HepG2 (cell line): ENCODE data around the gene NMU. TPM values are rescaled to one million over a fixed set of nuclear protein-coding genes. Genes with fewer than 3 reads are reported as not detected.

Experiments
- ARNT2 ChIP-seq: sonication (generic); formaldehyde crosslinking; IDR thresholded peaks from 2 replicates; pipeline ENCODE4 v1.8.0; 2022; ENCODE audit warnings: mild to moderate bottlenecking, low read depth, missing genetic modification reagents, moderate library complexity
- CEBPB ChIP-seq: IDR thresholded peaks from 2 replicates; pipeline ENCODE4 v1.6.1; 2011; ENCODE audit warnings: low read depth, low read length, improper control_type of control experiment, borderline replicate concordance
- CENPBD1 ChIP-seq: sonication (generic); formaldehyde crosslinking; IDR thresholded peaks from 2 replicates; pipeline ENCODE4 v1.8.0; 2022; ENCODE audit warnings: missing genetic modification reagents, low read depth, mild to moderate bottlenecking, borderline replicate concordance
- DMTF1 ChIP-seq: sonication (generic); formaldehyde crosslinking; IDR thresholded peaks from 2 replicates; pipeline ENCODE4 v1.4.0; 2020; ENCODE audit warnings: mild to moderate bottlenecking, missing genetic modification reagents
- EEA1 ChIP-seq: sonication (generic); formaldehyde crosslinking; IDR thresholded peaks from 2 replicates; pipeline ENCODE4 v1.5.1; 2020; ENCODE audit warnings: mild to moderate bottlenecking, missing genetic modification reagents, borderline replicate concordance
- ELF1 ChIP-seq: sonication (generic); formaldehyde crosslinking; IDR thresholded peaks from 2 replicates; pipeline ENCODE4 v1.4.0; 2020; ENCODE audit warnings: missing genetic modification reagents
- HINFP ChIP-seq: sonication (generic); formaldehyde crosslinking; IDR thresholded peaks from 2 replicates; pipeline ENCODE4 v1.4.0; 2020; ENCODE audit warnings: low read depth, mild to moderate bottlenecking, missing genetic modification reagents
- HMGA1 ChIP-seq: sonication (generic); formaldehyde crosslinking; conservative IDR thresholded peaks from 2 replicates; pipeline ENCODE4 v1.4.0; 2020; ENCODE audit warnings: missing genetic modification reagents
- HOXA5 ChIP-seq: sonication (generic); formaldehyde crosslinking; IDR thresholded peaks from 2 replicates; pipeline ENCODE4 v1.4.0; 2020; ENCODE audit warnings: missing genetic modification reagents
- KAT8 ChIP-seq: IDR thresholded peaks from 2 replicates; pipeline ENCODE4 v1.6.1; 2016; ENCODE audit warnings: missing genetic modification reagents, missing compliant biosample characterization
- KLF13 ChIP-seq: sonication (generic); formaldehyde crosslinking; IDR thresholded peaks from 2 replicates; pipeline ENCODE4 v1.4.0; 2020; ENCODE audit warnings: mild to moderate bottlenecking, missing genetic modification reagents
- MIER3 ChIP-seq: IDR thresholded peaks from 2 replicates; pipeline ENCODE4 v1.6.1; 2016; ENCODE audit warnings: missing compliant biosample characterization, borderline replicate concordance
- PCBP2 ChIP-seq: fragments of 200-400 bp; formaldehyde crosslinking; optimal IDR thresholded peaks from 2 replicates; pipeline ENCODE3; 2018; ENCODE audit warnings: low read length, low read depth; ENCODE audit not compliant: poor library complexity, severe bottlenecking
- SYNCRIP ChIP-seq: fragments of 200-400 bp; formaldehyde crosslinking; IDR thresholded peaks from 2 replicates; pipeline ENCODE4 v1.6.1; 2018; ENCODE audit warnings: mild to moderate bottlenecking, low read depth, low read length; ENCODE audit not compliant: insufficient read depth
- TFE3 ChIP-seq: IDR thresholded peaks from 2 replicates; pipeline ENCODE4 v1.6.1; 2016
- THAP9 ChIP-seq: sonication (generic); formaldehyde crosslinking; IDR thresholded peaks from 2 replicates; pipeline ENCODE4; 2020; ENCODE audit warnings: missing genetic modification reagents, mild to moderate bottlenecking, borderline replicate concordance
- U2AF2 ChIP-seq: fragments of 200-400 bp; formaldehyde crosslinking; IDR thresholded peaks from 2 replicates; pipeline ENCODE4 v1.6.1; 2017; ENCODE audit warnings: low read depth, mild to moderate bottlenecking, low read length
- ZMYM4 ChIP-seq: sonication (generic); formaldehyde crosslinking; IDR thresholded peaks from 2 replicates; pipeline ENCODE4 v1.8.1; 2023; ENCODE audit warnings: mild to moderate bottlenecking, missing genetic modification reagents
- ZNF788 ChIP-seq: sonication (generic); formaldehyde crosslinking; IDR thresholded peaks from 2 replicates; pipeline ENCODE4 v1.5.0; 2020; ENCODE audit warnings: mild to moderate bottlenecking, missing genetic modification reagents, borderline replicate concordance
- ZSCAN21 ChIP-seq: sonication (generic); formaldehyde crosslinking; IDR thresholded peaks from 2 replicates; pipeline ENCODE4 v1.8.0; 2022; ENCODE audit warnings: mild to moderate bottlenecking, missing genetic modification reagents, moderate library complexity, borderline replicate concordance
- polyA plus RNA-seq, 8 experiments: library from polyadenylated mRNA; depleted of rRNA in 3 of 8; stranded (reverse) in 7 of 8; unstranded in 1 of 8; fragments of >200 nt; fragmentation: Illumina TruSeq in 4 of 8; extraction: Trizol in 4 of 8; gene quantifications; 2 replicates each; pipeline versions ENCODE4 v1.2.1 to v1.2.3, GENCODE V29; 2011 to 2016; ENCODE audit warnings: low read depth in 4 of 8, missing spikeins in 1 of 8, mixed read lengths in 1 of 8; ENCODE audit not compliant: insufficient read depth in 1 of 8
- total RNA-seq, 5 experiments: library from RNA; depleted of rRNA; stranded (reverse); fragments of >200 nt; fragmentation: Illumina TruSeq; extraction: Trizol; gene quantifications; 2 replicates each; pipeline ENCODE4 v1.2.3, GENCODE V29; 2016; ENCODE audit warnings: low read depth in 1 of 5

The NMU gene
- total and polyA plus RNA-seq, 2 of the 13 experiments (the other 11 are each of a cell fraction or from before 2014, with no cell fraction given) = not detected

GRCh38 chr4:55545641-55546505, 90.2 kb downstream of the NMU start (continued):
- no peak for TF ChIP-seq CENPBD1 (CRISPR knock-in tag)
- no peak for TF ChIP-seq SYNCRIP
- TF ChIP-seq THAP9 (CRISPR knock-in tag) = no peak
- peak; percentile 88 for TF ChIP-seq ZMYM4 (CRISPR knock-in tag)
- peak; percentile 58; the same call in 1 of the 2 replicates for TF ChIP-seq ZNF788 (CRISPR knock-in tag)
- TF ChIP-seq CEBPB = no peak
- no peak for TF ChIP-seq HINFP
- TF ChIP-seq ZSCAN21 (CRISPR knock-in tag) = 0 out of 2 replicates have a peak, but pooled peaks have one; percentile 14
- TF ChIP-seq PCBP2 = no peak
- TF ChIP-seq KAT8 (CRISPR knock-in tag) = peak; percentile 42; the same call in 1 of the 2 replicates
- peak; percentile 54 for TF ChIP-seq ELF1 (CRISPR knock-in tag)
- TF ChIP-seq ARNT2 (CRISPR knock-in tag) = peak; percentile 64
- no peak for TF ChIP-seq KLF13 (CRISPR knock-in tag)
- no peak for TF ChIP-seq MIER3 (CRISPR knock-in tag)
- no peak for TF ChIP-seq TFE3
- TF ChIP-seq HMGA1 (CRISPR knock-in tag) = no peak
- TF ChIP-seq DMTF1 (CRISPR knock-in tag) = no peak
- no peak for TF ChIP-seq EEA1
- no peak for TF ChIP-seq HOXA5
- no peak for TF ChIP-seq U2AF2
